Nephron progenitor cell (in vitro differentiated cells): Measurements from ENCODE around the gene PDHX.

Experiments
- DNase-seq: peaks from one replicate; pipeline ENCODE4 v3.0.0; 2021
- H3K27ac Mint-ChIP-seq: 2 replicates; pipeline ENCODE4 v1.8.0; 2021; ENCODE audit warnings: mild to moderate bottlenecking, moderate library complexity, mixed read lengths
- H3K27me3 Mint-ChIP-seq: 2 replicates; pipeline ENCODE4 v1.8.0; 2021; ENCODE audit warnings: mild to moderate bottlenecking, low read depth, mixed read lengths; ENCODE audit not compliant: poor library complexity
- H3K36me3 Mint-ChIP-seq: 2 replicates; pipeline ENCODE4 v1.8.0; 2021; ENCODE audit warnings: low read depth, mixed read lengths
- H3K4me1 Mint-ChIP-seq: 2 replicates; pipeline ENCODE4 v1.8.0; 2021; ENCODE audit warnings: mixed read lengths
- H3K4me3 Mint-ChIP-seq: 2 replicates; pipeline ENCODE4 v1.8.0; 2021; ENCODE audit warnings: mild to moderate bottlenecking, moderate library complexity, mixed read lengths
- H3K9me3 Mint-ChIP-seq: 2 replicates; pipeline ENCODE4 v1.8.0; 2021; ENCODE audit warnings: mild to moderate bottlenecking, moderate library complexity, mixed read lengths
- TF ChIP-seq, protein P1 (sequence below): fragments of 200-600 bp; sonication (generic); IDR thresholded peaks from 2 replicates; pipeline ENCODE4 v1.5.0; 2021; ENCODE audit warnings: antibody characterized with exemption

The PDHX gene

DNA sequence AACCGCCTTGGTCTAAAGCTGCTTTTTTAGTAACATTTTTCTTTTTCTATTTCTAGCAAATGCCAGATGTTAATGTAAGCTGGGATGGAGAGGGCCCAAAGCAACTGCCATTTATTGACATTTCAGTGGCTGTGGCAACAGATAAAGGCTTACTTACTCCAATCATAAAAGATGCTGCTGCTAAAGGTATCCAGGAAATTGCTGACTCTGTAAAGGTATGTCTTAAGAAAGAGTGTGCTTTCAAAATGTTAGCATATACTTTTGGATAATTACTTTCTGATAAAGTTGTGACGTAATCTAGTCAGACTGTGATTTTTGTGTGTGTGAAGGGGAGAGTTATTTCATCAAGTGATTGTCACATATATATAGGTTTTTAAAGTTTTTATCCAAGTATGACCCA lies 68.1 kb downstream of the PDHX start:
- H3K9me3 Mint-ChIP-seq: peaks cover 33% of the 10 kb centered on the region
- H3K36me3 Mint-ChIP-seq: peaks cover 69% of the 10 kb centered on the region
- no peaks in the 10 kb centered on the region for H3K27me3 Mint-ChIP-seq
- no peak overlapping the region for H3K4me3 Mint-ChIP-seq
- no peak for DNase-seq
- H3K27ac Mint-ChIP-seq: no peak overlapping the region
- no peaks in the 10 kb centered on the region for H3K4me1 Mint-ChIP-seq
- TF ChIP-seq, protein P1, sequence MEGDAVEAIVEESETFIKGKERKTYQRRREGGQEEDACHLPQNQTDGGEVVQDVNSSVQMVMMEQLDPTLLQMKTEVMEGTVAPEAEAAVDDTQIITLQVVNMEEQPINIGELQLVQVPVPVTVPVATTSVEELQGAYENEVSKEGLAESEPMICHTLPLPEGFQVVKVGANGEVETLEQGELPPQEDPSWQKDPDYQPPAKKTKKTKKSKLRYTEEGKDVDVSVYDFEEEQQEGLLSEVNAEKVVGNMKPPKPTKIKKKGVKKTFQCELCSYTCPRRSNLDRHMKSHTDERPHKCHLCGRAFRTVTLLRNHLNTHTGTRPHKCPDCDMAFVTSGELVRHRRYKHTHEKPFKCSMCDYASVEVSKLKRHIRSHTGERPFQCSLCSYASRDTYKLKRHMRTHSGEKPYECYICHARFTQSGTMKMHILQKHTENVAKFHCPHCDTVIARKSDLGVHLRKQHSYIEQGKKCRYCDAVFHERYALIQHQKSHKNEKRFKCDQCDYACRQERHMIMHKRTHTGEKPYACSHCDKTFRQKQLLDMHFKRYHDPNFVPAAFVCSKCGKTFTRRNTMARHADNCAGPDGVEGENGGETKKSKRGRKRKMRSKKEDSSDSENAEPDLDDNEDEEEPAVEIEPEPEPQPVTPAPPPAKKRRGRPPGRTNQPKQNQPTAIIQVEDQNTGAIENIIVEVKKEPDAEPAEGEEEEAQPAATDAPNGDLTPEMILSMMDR: no peak

DNA sequence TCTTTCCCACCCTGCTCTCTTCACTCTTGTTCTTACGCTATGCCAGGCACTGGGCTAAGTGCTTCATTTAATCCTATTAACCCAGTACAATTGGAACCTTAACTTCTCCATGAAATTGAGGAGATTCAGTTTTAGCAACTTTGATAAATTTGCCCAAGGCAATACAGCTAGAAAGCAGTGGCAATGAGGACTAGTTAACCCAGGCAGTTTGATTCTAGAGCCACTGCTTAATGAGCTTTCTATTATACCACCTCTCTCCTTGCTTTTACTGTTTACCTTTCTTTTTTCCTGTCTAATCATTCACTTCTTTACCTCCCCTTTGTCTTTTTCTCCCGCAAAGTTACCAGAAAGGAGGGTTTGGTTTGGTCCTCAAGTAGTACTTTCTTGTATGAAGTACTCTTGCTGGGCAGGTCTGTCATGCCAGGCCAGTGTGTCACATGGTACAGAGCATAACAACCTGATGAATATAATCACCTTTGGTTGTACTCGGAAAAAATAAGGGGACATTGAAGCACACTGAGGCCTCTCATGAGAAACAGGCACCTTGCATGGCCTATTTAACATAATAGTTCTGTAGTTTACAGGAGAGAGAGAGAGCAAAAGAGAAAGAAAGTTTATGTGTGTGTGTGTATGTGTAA lies 70.6 kb downstream of the PDHX start:
- H3K27ac Mint-ChIP-seq: peak overlapping the region; percentile 13
- H3K36me3 Mint-ChIP-seq: peaks cover 49% of the 10 kb centered on the region
- H3K9me3 Mint-ChIP-seq: peaks cover 23% of the 10 kb centered on the region
- no peaks in the 10 kb centered on the region for H3K4me1 Mint-ChIP-seq
- TF ChIP-seq, protein P1: no peak
- no peak for DNase-seq
- H3K4me3 Mint-ChIP-seq: no peak overlapping the region
- H3K27me3 Mint-ChIP-seq: no peaks in the 10 kb centered on the region

DNA sequence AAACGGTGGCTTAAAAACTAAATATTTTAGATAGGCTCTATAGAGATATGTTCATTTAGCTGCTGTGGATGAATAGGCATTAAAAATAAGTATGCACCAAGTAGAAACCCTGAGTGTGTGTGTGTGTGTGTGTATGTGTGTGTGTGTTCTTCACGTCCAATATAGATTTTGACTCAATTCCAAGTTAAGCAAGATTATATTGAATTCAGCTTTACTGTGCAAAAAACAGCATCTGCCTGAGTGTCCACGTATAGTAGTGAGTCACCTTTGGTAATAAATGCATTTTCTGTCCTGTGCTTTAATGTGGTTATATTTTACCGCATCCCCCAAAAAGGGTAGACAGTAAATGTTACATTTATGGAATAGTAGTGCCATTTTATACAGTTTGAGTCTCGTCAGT lies 71.2 kb downstream of the PDHX start:
- peaks cover 17% of the 10 kb centered on the region for H3K9me3 Mint-ChIP-seq
- no peaks in the 10 kb centered on the region for H3K4me1 Mint-ChIP-seq
- DNase-seq: no peak
- no peaks in the 10 kb centered on the region for H3K27me3 Mint-ChIP-seq
- H3K36me3 Mint-ChIP-seq: peaks cover 43% of the 10 kb centered on the region
- TF ChIP-seq, protein P1: no peak
- no peak overlapping the region for H3K4me3 Mint-ChIP-seq
- no peak overlapping the region for H3K27ac Mint-ChIP-seq

DNA sequence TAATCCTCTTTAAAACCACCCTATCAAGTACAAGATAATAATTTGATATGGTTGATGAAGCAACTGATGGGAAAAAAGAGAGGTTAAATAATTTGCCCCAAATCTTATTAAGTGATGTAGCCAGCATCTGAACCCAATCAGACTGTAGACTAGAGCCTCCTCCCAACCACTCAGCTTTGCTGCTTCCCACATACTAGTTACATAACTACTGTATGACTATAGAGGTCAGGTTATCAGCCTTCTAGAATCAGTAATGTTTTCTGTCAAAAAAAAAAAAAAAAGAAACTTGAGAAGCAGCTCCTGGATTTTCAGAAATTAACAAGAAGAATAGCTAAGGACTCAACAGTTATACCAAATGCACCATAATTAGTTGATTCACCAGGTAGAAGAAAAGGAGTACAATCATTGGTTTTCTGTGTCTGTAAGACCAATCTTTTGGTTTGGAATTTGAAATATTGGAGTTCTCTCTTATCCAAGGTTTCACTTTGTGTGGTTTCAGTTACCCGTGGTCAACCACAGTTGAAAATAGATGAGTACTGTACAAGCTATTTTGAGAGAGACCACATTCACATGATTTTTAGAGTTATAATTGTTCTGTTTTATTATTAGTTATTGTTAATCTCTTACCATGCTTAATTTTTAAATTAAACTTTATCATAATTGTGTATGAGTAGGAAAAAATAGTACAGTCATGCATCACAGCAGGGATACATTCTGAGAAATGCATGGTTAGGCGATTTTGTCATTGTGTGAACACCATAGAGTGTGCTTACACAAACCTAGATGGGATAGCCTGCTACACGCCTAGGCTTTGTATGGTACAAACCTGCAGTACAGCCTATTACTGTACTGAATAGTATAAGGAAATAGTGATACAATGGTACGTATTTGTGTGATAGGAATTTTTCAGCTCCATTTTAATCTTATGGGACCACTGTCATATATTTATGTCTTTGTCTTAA lies 72.2 kb downstream of the PDHX start:
- Mint-ChIP-seq H3K4me1 (no peaks in the 10 kb centered on the region), H3K36me3 (peaks cover 33% of the 10 kb centered on the region), H3K9me3 (peaks cover 10% of the 10 kb centered on the region), H3K27me3 (no peaks in the 10 kb centered on the region), H3K4me3 (no peak overlapping the region), H3K27ac (no peak overlapping the region)
- no peak for DNase-seq
- TF ChIP-seq, protein P1: no peak

DNA sequence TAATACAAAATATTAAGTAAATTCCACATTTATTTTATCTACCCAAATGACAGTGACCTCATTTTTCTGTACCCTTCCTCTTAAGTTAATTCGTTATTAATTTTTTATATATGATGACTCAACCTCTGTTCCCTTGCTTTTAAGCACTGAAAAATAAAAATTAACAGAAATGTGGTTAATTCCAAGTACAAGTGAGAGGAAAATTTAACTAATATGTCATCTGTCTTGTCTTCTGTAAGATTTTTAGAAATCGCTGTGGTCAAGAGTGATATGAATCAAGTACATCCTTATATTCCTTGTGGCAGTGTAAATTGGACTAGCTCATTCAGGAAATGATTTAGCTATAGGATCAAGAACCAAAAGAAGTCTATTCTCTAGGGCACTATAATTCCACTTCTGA lies 74.5 kb downstream of the PDHX start:
- TF ChIP-seq, protein P1: no peak
- Mint-ChIP-seq H3K27me3 (no peaks in the 10 kb centered on the region), H3K4me1 (no peaks in the 10 kb centered on the region), H3K27ac (no peak overlapping the region), H3K36me3 (peaks cover 10% of the 10 kb centered on the region), H3K4me3 (no peak overlapping the region), H3K9me3 (no peaks in the 10 kb centered on the region)
- no peak for DNase-seq
